ENCODE results near the gene ERCC6L2.

ERCC6L2 gene

GRCh38 chr9:95920017-95920416 is 44.5 kb downstream of the ERCC6L2 start:
- DNase-seq (ENCODE audit: low read depth, low spot score), result no peak

GRCh38 chr9:95923794-95924193 is 48.3 kb downstream of the ERCC6L2 start:
- no peak for DNase-seq (ENCODE audit: low read depth, low spot score)

- DNase-seq (ENCODE audit: low read depth, low spot score), result no peak
These were observed 49.5 kb downstream of the ERCC6L2 start for GRCh38 chr9:95924987-95925386.

GRCh38 chr9:95927271-95928004 is 51.9 kb downstream of the ERCC6L2 start:
- no peak for DNase-seq (ENCODE audit: low read depth, low spot score)

GRCh38 chr9:95930277-95930676 is 54.8 kb downstream of the ERCC6L2 start:
- DNase-seq (ENCODE audit: low read depth, low spot score), result no peak

GRCh38 chr9:95935861-95936578 is 60.5 kb downstream of the ERCC6L2 start:
- DNase-seq (ENCODE audit: low read depth, low spot score), result no peak

GRCh38 chr9:95936579-95937075 is 61.1 kb downstream of the ERCC6L2 start:
- no peak for DNase-seq (ENCODE audit: low read depth, low spot score)

GRCh38 chr9:95937131-95937530 is 61.6 kb downstream of the ERCC6L2 start:
- no peak for DNase-seq (ENCODE audit: low read depth, low spot score)

- no peak for DNase-seq (ENCODE audit: low read depth, low spot score)
These were observed 63.2 kb downstream of the ERCC6L2 start for GRCh38 chr9:95938724-95939123.

- no peak for DNase-seq (ENCODE audit: low read depth, low spot score)
These were observed 64.0 kb downstream of the ERCC6L2 start for GRCh38 chr9:95939472-95939871.

- DNase-seq (ENCODE audit: low read depth, low spot score), result no peak
These were observed 64.8 kb downstream of the ERCC6L2 start for GRCh38 chr9:95940265-95940664.

GRCh38 chr9:95942016-95942415 is 66.5 kb downstream of the ERCC6L2 start:
- no peak for DNase-seq (ENCODE audit: low read depth, low spot score)

GRCh38 chr9:95947118-95947517 is 71.6 kb downstream of the ERCC6L2 start:
- DNase-seq (ENCODE audit: low read depth, low spot score), result no peak

GRCh38 chr9:95952471-95952870 is 77.0 kb downstream of the ERCC6L2 start:
- no peak for DNase-seq (ENCODE audit: low read depth, low spot score)

- no peak for DNase-seq (ENCODE audit: low read depth, low spot score)
These were observed 78.5 kb downstream of the ERCC6L2 start for GRCh38 chr9:95953986-95954385.

GRCh38 chr9:95954940-95955339 is 79.4 kb downstream of the ERCC6L2 start:
- DNase-seq (ENCODE audit: low read depth, low spot score), result no peak

GRCh38 chr9:95962936-95963335 is 87.4 kb downstream of the ERCC6L2 start:
- DNase-seq (ENCODE audit: low read depth, low spot score), result no peak

- DNase-seq (ENCODE audit: low read depth, low spot score), result no peak
These were observed 88.2 kb downstream of the ERCC6L2 start for GRCh38 chr9:95963659-95964058.

GRCh38 chr9:95966306-95966705 is 90.8 kb downstream of the ERCC6L2 start:
- no peak for DNase-seq (ENCODE audit: low read depth, low spot score)

GRCh38 chr9:95970317-95970716 is 94.8 kb downstream of the ERCC6L2 start:
- no peak for DNase-seq (ENCODE audit: low read depth, low spot score)

GRCh38 chr9:95971815-95972214 is 96.3 kb downstream of the ERCC6L2 start:
- no peak for DNase-seq (ENCODE audit: low read depth, low spot score)

GRCh38 chr9:95974389-95974788 is 98.9 kb downstream of the ERCC6L2 start:
- DNase-seq (ENCODE audit: low read depth, low spot score), result no peak

GRCh38 chr9:95977371-95977770 is 101.9 kb downstream of the ERCC6L2 start:
- DNase-seq (ENCODE audit: low read depth, low spot score), result no peak

All from iPS DF 19.7 (cell line).